Stomach (tissue), 9 donors: ENCODE measurements around the gene LRGUK. TPM values are rescaled to one million over a fixed set of nuclear protein-coding genes. Genes with fewer than 3 reads are reported as not detected.

ENCODE experiments used
- DNase-seq, 2 donors: peaks; one replicate each; pipeline versions ENCODE4 v3.0.0 to v3.0.0-alpha.2; 2013 to 2019
- H3K27ac ChIP-seq, 5 donors: fragments of 200-600 bp in 4 of 5; sonication (generic) in 4 of 5; one replicate each; pipeline ENCODE4 v1.5.1; 2013 to 2019; ENCODE audit warnings: mild to moderate bottlenecking in 1 of 5, moderate library complexity in 1 of 5
- H3K27me3 ChIP-seq, 3 donors: fragments of 200-600 bp; sonication (generic); one replicate each; pipeline ENCODE4 v1.5.1; 2017 to 2019; ENCODE audit warnings: mixed run types in 1 of 3
- H3K36me3 ChIP-seq, 4 donors: fragments of 200-600 bp; sonication (generic); 1 replicate in 3 of 4; 2 replicates in 1 of 4; pipeline ENCODE4 v1.5.1; 2016 to 2019
- H3K4me1 ChIP-seq, 4 donors: fragments of 200-600 bp; sonication (generic); one replicate each; pipeline ENCODE4 v1.5.1; 2016 to 2019
- H3K4me3 ChIP-seq, 4 donors: fragments of 200-600 bp; sonication (generic) in 3 of 4; one replicate each; pipeline ENCODE4 v1.5.1; 2016 to 2019; ENCODE audit warnings: mild to moderate bottlenecking in 1 of 4
- H3K9me3 ChIP-seq, 4 donors: fragments of 200-600 bp; sonication (generic); one replicate each; pipeline ENCODE4 v1.5.1; 2016 to 2019
- CTCF ChIP-seq, 7 experiments: fragments of 450-650 bp in 4 of 7; fragments of 200-600 bp in 3 of 7; sonication (generic) in 3 of 7; IDR thresholded peaks; one replicate each; pipeline ENCODE4 v1.5.1; 2016 to 2019; ENCODE audit warnings: antibody characterized with exemption in 7 of 7, control low read depth in 2 of 7, mild to moderate bottlenecking in 1 of 7
- EP300 ChIP-seq: sonication (generic); formaldehyde crosslinking; IDR thresholded peaks from one replicate; pipeline ENCODE4 v1.6.1; 2017; ENCODE audit warnings: antibody characterized with exemption
- POLR2A ChIP-seq, 4 donors: fragments of 450-650 bp; IDR thresholded peaks; one replicate each; pipeline ENCODE4 v1.6.1; 2016; ENCODE audit warnings: antibody characterized with exemption in 4 of 4, control low read depth in 2 of 4, mild to moderate bottlenecking in 1 of 4, moderate library complexity in 1 of 4
- POLR2AphosphoS5 ChIP-seq, 3 donors: sonication (generic); formaldehyde crosslinking; IDR thresholded peaks; one replicate each; pipeline ENCODE4 v1.6.1; 2016; ENCODE audit warnings: antibody characterized with exemption in 3 of 3
- WGBS, 5 donors: extraction: QIAGEN DNeasy Blood & Tissue Kit in 3 of 5; methylation state at CpG; one replicate each; pipeline versions ENCODE4 v1.1.5 to v1.1.7; 2013 to 2018; 5-methylcytosine and 5-hydroxymethylcytosine counted together
- intact Hi-C: fragments of 100-400 bp; cut with DNase I; formaldehyde crosslinking; loops from one replicate; pipeline ENCODE4 v1.15.1; 2023; ENCODE audit warnings: low total_unique reads
- polyA plus RNA-seq, 3 donors: library from polyadenylated mRNA; stranded (reverse); fragments of 200-250 nt; gene quantifications; one replicate each; pipeline ENCODE4 v1.2.3, GENCODE V29; 2013
- total RNA-seq, 5 donors: library from RNA; depleted of rRNA; stranded (reverse); fragments of >200 nt; gene quantifications; one replicate each; pipeline versions ENCODE4 v1.1.0 to v1.2.3, GENCODE V29; 2014 to 2016
- donor health status: healthy with polysubstance abuse.
- donor health status: Bipolar disorder and iron deficiency.
- donor health status: healthy.

The LRGUK gene
- total and polyA plus RNA-seq, 8 donors, result 0.10 to 4.1 (median 1.5) TPM; not detected in 3

GRCh38 chr7:134155206-134155605 lies 28.1 kb downstream of the LRGUK start:
- DNase-seq, result no peak
- Histone ChIP-seq H3K4me3 (no peak overlapping the region), H3K27ac (no peak overlapping the region), H3K36me3 (no peaks in the 10 kb centered on the region), H3K9me3 (no peaks in the 10 kb centered on the region), H3K4me1 (no peaks in the 10 kb centered on the region), H3K27me3 (no peaks in the 10 kb centered on the region)
- intact Hi-C loops, result no loop called here
- TF ChIP-seq CTCF (IDR thresholded peaks at IDR 0.05) (no peak), POLR2AphosphoS5 (IDR thresholded peaks at IDR 0.05) (no peak), POLR2A (IDR thresholded peaks at IDR 0.05) (no peak), EP300 (no peak)
- 63 to 81% (median 76%) methylated on average over 2 of the region's 2 CpGs for WGBS, 5 donors

DNA sequence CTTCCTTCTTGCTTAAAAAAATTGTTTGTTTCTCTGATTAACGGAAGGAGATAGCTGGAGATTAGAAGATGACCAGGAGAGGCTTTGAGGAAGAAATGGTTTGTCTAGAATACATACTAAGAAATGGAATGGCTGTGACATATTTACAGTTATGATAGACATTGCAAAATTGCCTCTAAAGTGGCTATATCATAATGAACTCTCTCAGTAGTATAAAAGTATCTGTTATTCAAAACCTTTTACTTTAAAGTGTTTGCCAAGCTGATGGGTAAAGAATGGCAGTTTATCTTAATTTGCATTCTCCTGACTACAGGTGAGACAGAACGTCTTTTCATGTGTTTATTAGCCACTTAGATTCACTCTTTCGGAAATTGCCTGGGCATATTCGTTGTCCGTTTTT lies 28.7 kb downstream of the LRGUK start:
- Histone ChIP-seq H3K4me1 (no peaks in the 10 kb centered on the region), H3K4me3 (no peak overlapping the region), H3K27ac (no peak overlapping the region), H3K27me3 (no peaks in the 10 kb centered on the region), H3K9me3 (no peaks in the 10 kb centered on the region), H3K36me3 (no peaks in the 10 kb centered on the region)
- WGBS, 5 donors, result 83 to 87% (median 87%) methylated on average over 5 of the region's 5 CpGs
- DNase-seq, result no peak
- TF ChIP-seq POLR2AphosphoS5 (IDR thresholded peaks at IDR 0.05) (no peak), EP300 (no peak), CTCF (IDR thresholded peaks at IDR 0.05) (no peak), POLR2A (IDR thresholded peaks at IDR 0.05) (no peak)
- intact Hi-C loops, result no loop called here

- TF ChIP-seq POLR2A (IDR thresholded peaks at IDR 0.05) (no peak), EP300 (no peak), CTCF (IDR thresholded peaks at IDR 0.05) (no peak), POLR2AphosphoS5 (IDR thresholded peaks at IDR 0.05) (no peak)
- 88 to 94% (median 94%) methylated on average over 3 of the region's 3 CpGs for WGBS, 5 donors
- H3K27me3 ChIP-seq, result no peaks in the 10 kb centered on the region
- H3K4me3 ChIP-seq, result no peak overlapping the region
- no peaks in the 10 kb centered on the region for H3K36me3 ChIP-seq
- intact Hi-C loops, result no loop called here
- DNase-seq, result no peak
- no peak overlapping the region for H3K27ac ChIP-seq
- no peaks in the 10 kb centered on the region for H3K4me1 ChIP-seq
- H3K9me3 ChIP-seq, result no peaks in the 10 kb centered on the region
Measured at GRCh38 chr7:134165252-134165651, 38.1 kb downstream of the LRGUK start.

GRCh38 chr7:134167250-134167649 lies 40.1 kb downstream of the LRGUK start:
- Histone ChIP-seq H3K36me3 (no peaks in the 10 kb centered on the region), H3K27me3 (no peaks in the 10 kb centered on the region), H3K27ac (no peak overlapping the region), H3K4me1 (no peaks in the 10 kb centered on the region), H3K4me3 (no peak overlapping the region), H3K9me3 (no peaks in the 10 kb centered on the region)
- no peak for DNase-seq
- WGBS, 5 donors, result 84 to 95% (median 94%) methylated on average over 2 to 5 of the region's 5 CpGs
- intact Hi-C loops, result no loop called here
- TF ChIP-seq CTCF (IDR thresholded peaks at IDR 0.05), result no peak
- TF ChIP-seq POLR2AphosphoS5 (IDR thresholded peaks at IDR 0.05), result no peak

DNA sequence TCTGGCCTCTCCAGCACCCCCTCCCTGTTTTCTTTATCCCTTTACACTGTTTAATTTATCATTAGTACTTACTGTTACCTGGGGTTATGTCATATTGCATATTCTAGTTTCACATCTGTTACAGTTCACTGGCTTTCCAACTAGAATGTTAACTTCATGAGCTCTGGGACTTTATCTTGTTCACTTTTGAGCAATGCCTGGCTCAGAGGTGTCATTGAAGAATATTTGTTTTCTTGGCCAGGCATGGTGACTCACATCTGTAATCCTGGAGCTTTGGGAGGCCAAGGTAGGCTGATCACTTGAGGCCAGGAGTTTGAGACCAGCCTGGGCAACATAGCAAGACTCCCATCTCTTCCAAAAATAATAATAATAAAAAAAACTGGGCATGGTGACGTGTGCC lies 40.7 kb downstream of the LRGUK start:
- no peaks in the 10 kb centered on the region for H3K27me3 ChIP-seq
- no peaks in the 10 kb centered on the region for H3K36me3 ChIP-seq
- H3K4me1 ChIP-seq, result no peaks in the 10 kb centered on the region
- 79 to 100% (median 82%) methylated on average over 1 of the region's 1 CpG for WGBS, 5 donors
- TF ChIP-seq CTCF (IDR thresholded peaks at IDR 0.05) (no peak), POLR2AphosphoS5 (IDR thresholded peaks at IDR 0.05) (no peak), EP300 (no peak), POLR2A (IDR thresholded peaks at IDR 0.05) (no peak)
- no peak overlapping the region for H3K27ac ChIP-seq
- H3K4me3 ChIP-seq, result no peak overlapping the region
- no peak for DNase-seq
- intact Hi-C loops, result no loop called here
- no peaks in the 10 kb centered on the region for H3K9me3 ChIP-seq
